GM19452 (cell line): ENCODE results near the gene MXRA8.
"Not testable (repeated sequence)": the region's sequence is repeated elsewhere in the genome, so short reads cannot be mapped to it uniquely, and the experiment has no call there.

ENCODE experiments used
- ATAC-seq: cut with Tn5 transposase; IDR thresholded peaks from one replicate; pipeline ENCODE4 v1.9.1; 2021; ENCODE audit not compliant: unreplicated experiment

MXRA8 gene

DNA sequence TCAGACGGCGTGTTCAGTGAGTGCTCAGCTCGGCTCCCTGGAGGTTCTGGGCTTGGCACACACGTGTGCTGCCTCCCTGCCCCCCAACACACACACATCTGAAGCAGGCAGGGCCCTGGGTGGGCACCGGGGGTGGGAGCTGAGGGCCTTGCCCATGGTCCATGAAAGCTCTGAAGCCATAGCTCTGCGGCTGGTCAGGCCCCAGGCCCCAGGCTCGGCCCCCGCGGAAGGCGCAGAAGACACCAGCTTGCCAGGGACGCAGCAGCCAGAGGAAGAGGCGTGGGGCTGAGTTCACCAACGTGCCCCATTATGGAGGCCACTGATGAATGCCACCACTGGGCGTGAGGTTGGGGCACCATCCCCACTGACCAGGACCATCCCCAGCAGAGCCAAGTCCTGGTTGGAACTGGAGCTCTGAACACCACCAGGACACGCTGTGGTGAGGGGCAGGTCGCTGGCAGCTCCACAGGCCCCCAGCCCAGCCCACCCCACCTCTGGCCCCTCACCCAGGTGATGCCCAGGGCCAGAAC, 12.5 kb upstream of the MXRA8 start:
- no peak for ATAC-seq

DNA sequence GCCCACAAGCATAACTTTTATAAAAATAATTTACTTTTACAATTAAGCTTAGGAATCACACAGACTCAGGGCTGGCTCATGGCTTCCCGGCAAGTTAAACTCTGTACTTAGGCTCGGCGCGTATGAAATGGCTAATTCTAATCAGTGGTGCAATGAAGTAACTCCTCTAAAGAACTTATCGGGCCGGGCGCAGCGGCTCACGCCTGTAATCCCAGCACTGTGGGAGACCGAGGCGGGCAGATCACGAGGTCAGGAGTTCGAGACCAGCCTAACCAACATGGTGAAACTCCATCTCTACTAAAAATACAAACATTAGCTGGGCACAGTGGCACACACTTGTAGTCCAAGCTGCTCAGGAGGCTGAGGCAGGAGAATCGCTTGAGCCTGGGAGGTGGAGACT, 11.7 kb upstream of the MXRA8 start:
- ATAC-seq, result not testable (repeated sequence)

DNA sequence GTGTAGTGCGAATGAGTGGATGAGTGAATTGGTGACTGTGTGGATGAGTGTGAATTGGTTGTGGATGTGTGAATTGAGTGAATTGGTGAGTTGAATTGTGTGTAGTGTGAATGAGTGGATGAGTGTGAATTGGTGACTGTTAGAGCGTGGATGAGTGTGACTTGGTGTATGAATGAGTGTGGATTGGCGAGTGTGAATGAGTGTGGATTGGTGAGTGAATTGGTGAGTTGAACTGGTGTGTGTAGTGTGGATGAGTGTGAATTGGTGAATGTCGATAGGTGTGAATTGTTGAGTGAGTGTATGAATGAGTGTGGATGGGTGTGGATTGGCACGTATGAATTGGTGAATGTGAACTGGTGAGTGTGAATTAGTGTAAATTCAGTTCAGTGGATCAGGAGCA, 9.0 kb upstream of the MXRA8 start:
- no peak for ATAC-seq

DNA sequence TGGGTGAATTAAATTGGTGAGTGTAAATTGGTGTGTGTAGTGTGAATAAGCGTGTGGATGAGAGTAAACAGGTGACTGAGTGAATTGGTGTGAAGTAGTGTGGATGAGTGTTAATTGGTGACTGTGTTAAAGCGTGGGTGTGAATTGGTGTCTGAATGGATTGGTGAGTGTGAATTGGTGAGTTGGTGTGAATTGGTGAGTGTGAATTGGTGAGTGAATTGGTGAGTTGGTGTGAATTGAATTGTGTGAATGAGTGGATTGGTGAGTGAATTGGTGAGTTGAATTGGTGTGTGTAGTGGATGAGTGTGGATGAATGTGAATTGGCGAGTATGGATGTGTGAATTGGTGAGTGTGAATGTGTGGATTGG, 8.3 kb upstream of the MXRA8 start:
- ATAC-seq, result no peak

DNA sequence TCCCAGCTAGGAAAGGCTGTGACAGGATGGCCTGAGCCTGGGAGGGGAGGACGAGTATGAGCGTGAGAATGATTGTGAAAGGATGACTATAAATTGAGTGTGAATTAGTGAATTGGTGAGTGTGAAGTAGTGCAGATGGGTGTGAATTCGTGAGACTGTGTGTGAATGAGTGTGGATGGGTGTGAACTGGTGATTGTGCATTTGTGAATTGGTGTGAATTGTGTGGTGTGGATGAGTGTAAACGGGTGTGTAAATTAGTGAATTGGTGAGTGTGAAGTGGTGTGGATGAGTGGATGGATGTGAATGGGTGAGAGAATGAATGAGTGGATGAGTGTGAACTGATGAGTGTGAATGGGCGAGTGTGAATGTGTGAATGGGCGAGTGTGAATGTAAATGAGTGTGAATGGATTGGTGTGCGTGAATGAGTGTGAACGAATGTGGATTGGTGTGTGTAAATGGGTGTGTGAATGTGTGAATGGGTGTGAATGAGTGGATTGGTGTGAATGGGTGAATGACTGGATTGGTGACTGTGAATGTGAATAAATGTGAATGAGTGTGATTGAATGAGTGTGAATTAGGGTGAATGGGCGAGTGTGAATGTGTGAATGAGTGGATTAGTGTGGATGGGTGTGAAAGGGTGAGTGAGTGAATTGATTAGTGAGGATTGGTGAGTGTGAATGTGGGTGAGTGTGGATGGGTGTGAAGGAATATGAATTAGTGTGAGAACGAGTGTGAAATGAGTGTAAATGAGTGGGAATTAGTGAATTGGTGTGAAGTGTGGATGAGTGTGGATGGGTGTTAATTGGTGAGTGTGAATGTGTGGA, 7.7 kb upstream of the MXRA8 start:
- ATAC-seq, result no peak

DNA sequence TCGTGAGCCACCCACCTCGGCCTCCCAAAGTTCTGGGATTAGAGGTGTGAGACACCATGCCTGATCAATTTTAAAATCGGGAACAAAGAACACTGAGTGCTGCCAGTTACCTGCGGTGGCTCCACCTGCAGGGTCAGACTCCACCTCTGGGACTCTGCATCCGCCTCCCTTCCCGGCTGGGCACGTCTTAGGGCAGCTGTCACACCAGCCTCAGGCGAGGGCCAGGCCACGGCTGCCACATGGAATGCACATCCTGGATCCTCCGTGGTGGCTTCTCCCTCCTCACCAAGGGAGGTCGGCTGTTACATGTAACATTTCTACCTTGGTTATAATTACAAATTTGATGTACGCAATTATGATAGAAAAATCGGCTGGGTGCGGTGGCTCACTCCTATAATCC, 5.9 kb upstream of the MXRA8 start:
- no peak for ATAC-seq

DNA sequence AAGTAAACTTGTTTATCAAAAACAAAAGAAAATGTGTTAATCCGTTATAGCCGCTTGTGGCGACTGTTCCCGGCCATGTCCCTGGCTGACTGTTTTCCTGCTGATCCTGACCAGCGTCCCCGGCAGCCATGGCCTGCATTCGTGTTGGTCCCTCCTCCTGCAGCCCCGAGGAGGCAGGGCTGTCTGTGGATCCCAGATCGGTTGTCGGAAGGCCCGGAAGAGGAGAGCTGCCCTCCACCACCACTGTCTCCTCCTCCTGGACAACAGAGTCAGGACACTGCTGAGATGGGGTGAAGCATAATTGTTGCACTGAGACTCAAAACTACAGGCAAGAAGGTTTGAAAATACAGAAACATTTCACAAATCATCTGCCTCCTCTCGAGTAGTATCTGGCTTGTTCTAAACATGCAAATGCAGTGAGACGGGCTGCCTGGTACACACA, 3.6 kb upstream of the MXRA8 start:
- ATAC-seq, result no peak

DNA sequence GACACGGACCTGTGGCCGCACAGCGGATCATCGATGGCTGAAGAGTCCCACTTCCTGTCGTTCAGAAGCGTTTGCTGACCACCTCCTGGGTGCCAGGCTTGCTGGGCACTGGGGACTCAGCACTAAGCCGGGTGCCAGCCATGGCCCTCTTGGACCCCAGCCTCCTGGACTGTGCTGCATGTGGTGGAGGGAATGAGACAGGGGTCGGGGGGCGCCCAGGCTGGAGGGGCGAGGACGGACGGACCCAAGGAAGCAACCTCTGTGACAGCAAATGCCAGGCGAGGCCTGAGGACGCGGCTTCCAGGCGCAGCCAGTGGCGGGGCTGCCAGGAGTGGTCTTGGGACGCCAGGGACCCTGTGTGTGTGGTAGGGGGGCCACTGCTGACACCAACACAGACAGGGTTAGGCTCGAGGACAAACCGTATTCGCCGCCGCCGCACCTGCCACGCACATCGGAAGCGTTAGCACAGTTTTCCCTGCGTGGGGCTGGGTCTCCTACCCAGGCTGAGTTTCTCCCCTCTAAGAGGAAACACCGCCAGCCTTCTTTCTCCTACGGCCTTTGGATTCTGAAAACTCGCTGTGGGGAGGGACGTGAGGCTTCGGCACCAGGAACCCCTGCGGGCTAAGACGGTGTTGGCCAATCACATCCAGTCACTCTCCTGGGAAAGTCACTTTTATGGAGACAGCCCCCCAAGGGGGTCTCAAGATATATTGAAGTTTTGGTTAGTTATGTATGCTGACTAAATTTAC, 3.1 kb upstream of the MXRA8 start:
- ATAC-seq, result no peak

DNA sequence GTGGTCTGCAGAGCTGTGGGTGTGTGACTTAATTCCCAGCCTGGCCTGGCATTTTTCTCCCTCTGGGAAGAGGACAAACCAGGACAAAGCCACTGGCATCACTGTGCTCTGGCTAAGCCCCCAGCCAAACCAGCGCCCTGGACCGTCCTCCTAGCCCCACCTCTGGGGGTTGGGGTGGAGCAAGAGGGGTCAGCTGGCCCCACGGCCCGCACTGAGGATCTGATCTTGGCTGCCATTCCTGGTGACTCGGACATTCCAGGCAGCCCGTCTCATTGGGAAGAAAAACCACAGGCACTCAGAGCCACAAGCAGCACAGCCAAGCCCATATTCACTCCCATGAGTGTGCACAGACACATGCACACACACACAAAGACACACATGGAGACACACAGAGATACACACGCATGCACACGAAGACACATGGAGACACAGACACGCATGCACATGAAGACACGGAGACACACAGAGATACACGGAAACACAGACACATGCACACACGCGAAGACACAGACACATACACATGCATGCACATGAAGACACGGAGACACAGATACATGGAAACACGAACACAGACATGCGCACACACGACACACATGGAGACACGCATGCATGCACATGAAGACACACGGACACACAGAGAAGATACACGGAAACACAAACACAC, 2.3 kb upstream of the MXRA8 start:
- ATAC-seq, result no peak

DNA sequence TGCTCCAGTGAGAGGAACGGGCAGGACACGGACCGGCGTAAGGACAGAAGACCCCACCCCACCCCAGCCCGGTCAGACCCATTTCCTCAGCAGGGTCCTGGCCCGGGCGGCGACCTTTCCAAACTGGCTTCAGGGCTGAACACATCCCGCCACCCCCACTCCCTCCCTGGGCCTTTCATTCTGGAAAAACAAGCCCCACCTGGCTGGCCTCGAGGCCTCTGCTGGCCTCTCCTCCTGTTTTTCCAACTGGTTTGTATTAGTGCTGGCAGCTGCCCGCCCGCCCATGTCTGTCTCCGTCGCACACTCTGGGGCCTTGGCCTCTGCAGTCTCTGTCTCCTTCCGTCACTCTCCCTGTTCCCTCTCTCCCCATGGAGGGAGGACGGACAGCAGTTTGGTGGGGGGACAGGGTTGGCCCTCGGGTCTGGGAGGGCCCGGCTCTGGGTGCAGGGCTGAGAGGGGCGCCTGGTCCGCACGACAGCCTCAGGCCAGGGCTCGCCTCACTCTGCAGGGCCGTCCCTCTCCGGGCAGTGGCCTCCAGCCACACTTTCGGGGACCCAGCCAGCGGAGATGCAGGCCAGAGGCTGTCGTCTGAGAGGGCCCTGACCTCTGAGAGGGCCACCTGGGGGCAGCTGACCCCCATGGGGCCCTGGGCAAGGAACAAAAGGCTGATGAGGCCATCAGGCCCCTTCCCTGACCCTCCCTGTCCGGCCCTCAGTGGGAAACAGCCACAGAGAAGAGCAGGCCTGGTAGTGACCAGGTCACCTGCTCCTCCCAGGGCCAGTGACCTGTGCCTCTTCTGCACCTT, 1.5 kb upstream of the MXRA8 start:
- no peak for ATAC-seq

DNA sequence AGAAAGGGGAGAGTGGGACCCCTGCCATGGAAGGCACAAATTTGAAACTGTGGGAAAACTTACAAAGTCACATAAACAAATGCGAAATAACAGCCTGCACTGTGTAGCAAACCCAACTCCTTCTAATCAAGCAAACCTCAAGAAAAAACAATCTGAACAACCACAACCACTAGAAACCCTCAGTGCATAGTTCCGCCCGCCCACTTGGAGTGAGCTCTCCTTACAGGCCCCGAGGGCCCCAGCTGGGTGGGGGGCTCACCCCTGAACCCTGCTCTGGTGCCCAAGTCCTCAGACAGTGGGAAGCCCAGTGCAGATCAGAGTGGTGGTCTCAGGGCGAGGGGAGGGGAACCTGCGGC, 931 bp upstream of the MXRA8 start:
- ATAC-seq, result no peak

DNA sequence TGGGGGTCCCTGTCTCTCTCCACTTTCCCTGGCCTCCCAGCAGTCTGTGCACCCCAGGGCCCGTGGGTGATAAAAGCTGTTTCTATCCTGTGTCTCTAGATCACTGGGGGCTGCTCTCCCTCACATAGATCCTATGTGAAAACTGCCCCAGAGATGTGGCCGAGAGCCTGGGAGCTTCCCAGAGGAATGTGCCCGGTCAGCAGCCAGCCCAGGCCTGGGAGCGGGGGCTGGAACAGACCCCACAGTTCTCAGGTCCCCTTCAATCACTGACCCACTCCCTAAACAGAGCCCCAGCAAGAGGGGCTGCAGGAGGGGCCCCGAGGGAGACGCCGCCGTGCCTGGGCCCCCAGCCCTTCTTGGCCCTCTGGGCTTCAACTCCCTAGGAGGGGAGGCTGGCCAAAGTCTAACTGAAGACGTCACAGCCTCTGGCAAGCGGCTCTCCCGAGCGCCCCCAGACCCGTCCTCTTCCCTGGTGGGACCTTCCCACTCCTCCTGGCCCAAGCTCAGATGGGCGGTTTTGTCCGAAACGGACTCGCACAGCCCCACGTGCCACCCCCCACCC, 403 bp downstream of the MXRA8 start:
- ATAC-seq, result no peak

DNA sequence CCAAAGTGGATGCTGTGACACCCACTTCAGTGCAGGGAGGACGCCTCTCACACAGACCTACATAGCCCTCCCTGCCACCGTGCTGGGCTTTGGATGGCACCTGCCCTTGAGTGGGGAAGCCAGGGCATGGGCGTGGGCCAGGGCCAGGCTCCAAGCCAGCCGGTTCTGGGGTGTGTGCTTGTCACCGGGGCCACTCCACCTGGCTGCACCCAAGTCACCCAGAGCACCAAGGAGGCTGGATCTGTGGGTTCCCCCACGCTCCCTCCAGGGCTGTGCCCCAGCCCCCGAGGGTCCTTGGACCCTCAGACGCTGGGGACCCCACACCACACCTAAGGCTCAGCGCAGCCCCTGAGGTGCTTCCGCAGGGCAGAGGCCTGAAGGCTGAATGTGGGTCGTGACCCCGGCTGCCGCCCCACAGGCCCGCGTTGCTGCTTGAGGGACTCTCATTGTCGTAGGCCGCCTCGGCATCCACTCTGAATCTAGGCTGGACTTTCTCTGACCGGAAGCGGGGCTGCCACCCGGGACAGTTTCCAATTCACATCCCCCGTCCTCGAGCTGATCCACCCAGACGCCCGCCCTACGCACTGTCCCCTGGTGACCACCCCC, 1.5 kb downstream of the MXRA8 start:
- ATAC-seq, result no peak

DNA sequence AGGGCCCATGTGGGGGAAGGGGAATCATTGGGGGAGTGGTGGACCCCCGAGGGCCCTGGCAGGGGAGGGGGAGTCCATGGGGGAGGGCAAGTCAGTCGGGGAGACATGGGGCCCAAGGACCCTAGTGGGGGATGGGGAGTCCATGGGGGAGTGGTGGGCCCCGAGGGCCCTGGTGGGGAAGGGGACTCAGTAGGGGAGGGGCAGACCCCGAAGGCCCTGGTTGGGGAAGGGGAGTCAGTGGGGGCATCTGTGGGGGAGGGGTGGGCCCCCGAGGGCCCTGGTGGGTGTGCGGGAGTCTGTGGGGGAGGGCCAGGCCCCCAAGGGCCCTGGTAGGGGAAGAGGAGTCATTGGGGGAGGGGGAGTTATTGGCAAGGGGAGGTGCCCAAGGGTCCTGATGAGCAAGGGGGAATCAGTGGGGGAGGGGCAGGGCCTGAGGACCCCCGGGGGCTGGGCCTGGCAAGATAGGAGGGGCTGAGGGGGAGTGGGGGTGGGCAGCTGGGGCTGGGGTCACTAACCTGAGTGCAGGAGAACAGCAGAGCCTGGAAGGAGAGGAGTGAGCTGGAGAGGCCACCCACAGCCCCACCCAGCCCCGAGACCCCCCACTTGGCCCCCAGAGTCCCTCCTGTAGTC, 2.1 kb downstream of the MXRA8 start:
- no peak for ATAC-seq

DNA sequence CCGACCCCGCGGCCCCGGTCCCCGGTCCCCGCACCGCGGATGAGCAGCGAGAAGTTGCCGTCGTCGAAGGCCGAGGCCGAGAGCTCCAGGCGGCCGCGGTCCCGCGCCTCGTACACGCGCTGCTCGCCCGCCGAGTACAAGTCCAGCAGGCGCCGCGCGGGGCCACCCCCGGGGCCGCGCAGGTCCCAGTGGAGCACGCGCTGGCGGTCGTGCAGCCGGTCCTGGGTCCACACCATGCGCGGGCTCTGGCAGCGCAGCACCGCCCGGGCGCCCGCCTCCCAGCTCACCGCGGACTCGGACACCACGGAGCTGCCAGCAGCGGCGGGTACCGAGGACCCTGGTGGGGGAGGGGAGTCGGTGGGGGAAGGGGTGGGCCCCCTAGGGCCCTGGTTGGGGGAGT, 2.9 kb downstream of the MXRA8 start:
- ATAC-seq, result no peak

DNA sequence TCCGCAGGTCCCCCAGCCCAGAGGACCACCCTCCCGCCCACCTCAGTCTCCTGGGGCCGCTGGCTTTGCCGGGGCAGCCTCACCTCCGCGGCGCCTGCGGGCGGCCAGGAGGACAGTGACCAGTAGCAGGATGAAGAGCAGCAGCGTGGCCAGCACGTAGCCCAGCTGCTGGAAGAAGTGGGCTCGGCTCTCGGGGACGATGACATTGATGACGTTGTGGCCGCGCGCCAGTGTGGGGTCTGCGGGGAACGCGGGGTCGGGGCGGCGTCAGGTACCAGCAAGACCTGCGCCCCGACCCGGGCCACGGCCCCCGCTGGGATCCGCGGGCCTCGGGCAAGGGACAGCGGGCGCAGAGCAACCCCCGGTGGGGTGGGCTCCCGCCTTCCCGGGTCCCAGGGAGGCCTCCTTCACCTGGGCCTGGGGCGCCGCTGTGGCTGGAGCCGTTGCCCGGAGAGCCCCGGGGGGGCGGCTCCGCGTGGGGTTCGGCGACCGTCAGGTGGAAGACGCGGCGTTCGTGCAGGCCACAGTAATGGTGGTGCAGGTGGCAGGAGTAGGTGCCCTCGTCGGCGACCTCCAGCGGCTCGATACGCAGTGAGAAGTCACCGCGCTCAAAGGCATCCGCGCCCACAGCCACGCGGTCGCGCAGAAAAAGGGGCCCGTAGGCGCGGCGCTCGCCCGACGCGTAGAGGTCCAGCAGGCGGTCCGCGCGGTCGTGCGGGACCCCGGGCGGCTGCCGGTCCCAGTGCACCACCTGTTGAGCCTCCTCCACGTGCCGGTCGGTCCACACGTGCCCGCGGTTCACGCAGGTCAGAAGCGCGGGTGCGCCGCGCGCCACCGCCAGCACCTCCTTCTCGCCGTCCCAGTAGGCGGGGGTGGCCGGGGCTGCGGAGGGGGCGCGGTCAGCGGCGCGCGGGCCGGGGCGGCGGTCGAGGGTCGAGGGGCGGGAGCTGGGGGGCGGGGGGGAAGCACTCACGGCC, 3.8 kb downstream of the MXRA8 start:
- ATAC-seq, result no peak

DNA sequence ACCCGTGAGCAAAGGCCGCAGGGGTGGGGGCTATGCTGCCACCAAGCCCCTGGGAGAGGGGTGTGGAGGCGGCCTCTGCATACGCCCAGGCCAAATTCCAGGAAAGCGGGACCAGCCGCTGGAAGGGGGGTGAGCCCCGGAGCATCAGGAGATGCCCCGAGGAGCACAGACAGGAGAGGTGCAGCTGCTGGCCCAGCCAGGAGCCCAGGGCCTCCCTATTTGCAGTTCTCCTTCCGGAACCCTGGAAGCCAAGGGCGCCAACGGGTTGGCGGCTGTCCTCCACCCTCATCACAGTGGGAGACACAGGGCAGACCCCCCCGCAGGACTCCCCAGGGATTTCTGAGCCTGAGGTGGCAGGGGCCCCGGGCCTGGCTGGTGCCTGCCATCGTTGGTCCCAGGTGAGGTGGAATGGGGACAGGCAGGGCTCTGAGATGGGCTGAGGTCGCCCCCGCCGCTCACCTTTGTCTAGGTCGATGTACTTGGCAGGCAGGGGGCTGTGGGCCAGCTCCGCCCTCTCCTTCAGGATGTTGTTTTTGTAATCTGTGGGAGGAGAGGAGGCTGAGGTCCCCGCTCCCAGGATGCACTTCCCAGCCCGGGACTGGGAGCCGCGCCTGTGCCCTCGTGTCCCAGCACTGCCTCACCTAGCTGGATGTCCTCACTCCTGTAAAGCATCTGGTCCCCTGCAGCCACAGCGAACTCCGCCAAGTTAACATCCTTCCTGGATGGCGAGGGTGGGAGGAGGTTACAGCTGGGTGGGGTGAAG, 4.8 kb downstream of the MXRA8 start:
- no peak for ATAC-seq
